Neural progenitor cell (in vitro differentiated cells): Measurements from ENCODE around the gene ACTL10. TPM values are rescaled to one million over a fixed set of nuclear protein-coding genes. Genes with fewer than 3 reads are reported as not detected.

Source experiments
- DNase-seq: peaks from one replicate; pipeline ENCODE4 v3.0.0-alpha.2; 2016; ENCODE audit warnings: low spot score
- H2AFZ ChIP-seq: fragments of 200-600 bp; sonication (generic); replicated peaks from 2 replicates; pipeline ENCODE4 v1.6.1; 2016; ENCODE audit warnings: antibody characterized with exemption
- H3F3A ChIP-seq: fragments of 200-600 bp; sonication (generic); 2 replicates; pipeline ENCODE4 v1.6.1; 2016; ENCODE audit warnings: antibody characterized with exemption, low read depth
- H3K27ac ChIP-seq: fragments of 200-600 bp; sonication (generic); 2 replicates; pipeline ENCODE4 v1.5.1; 2016; ENCODE audit warnings: mild to moderate bottlenecking
- H3K27me3 ChIP-seq: fragments of 200-600 bp; sonication (generic); 2 replicates; pipeline ENCODE4 v1.6.1; 2016; ENCODE audit warnings: mild to moderate bottlenecking, moderate library complexity
- H3K36me3 ChIP-seq: fragments of 200-600 bp; sonication (generic); 2 replicates; pipeline ENCODE4 v1.5.1; 2016
- H3K4me1 ChIP-seq: fragments of 200-600 bp; sonication (generic); 2 replicates; pipeline ENCODE4 v1.6.1; 2016; ENCODE audit warnings: mixed run types
- H3K4me2 ChIP-seq: fragments of 200-600 bp; sonication (generic); 2 replicates; pipeline ENCODE4 v1.6.1; 2016
- H3K4me3 ChIP-seq: fragments of 200-600 bp; sonication (generic); 2 replicates; pipeline ENCODE4 v1.5.1; 2016
- H3K79me2 ChIP-seq: fragments of 200-600 bp; sonication (generic); 2 replicates; pipeline ENCODE4 v1.6.1; 2016; ENCODE audit warnings: low read depth
- H3K9ac ChIP-seq: fragments of 200-600 bp; sonication (generic); 2 replicates; pipeline ENCODE4 v1.6.1; 2016
- H3K9me3 ChIP-seq: fragments of 200-600 bp; sonication (generic); 2 replicates; pipeline ENCODE4 v1.5.1; 2016; ENCODE audit warnings: low read depth
- H4K20me1 ChIP-seq: fragments of 200-600 bp; sonication (generic); 2 replicates; pipeline ENCODE4 v1.6.1; 2016; ENCODE audit warnings: low read depth
- H3K27ac Mint-ChIP-seq: 3 replicates; pipeline ENCODE4 v1.8.0; 2021; ENCODE audit warnings: mixed read lengths
- H3K27me3 Mint-ChIP-seq: 2 replicates; pipeline ENCODE4 v1.8.0; 2022; ENCODE audit warnings: low read depth, mild to moderate bottlenecking, inconsistent platforms, moderate library complexity, mixed read lengths; ENCODE audit not compliant: insufficient read depth
- H3K36me3 Mint-ChIP-seq: 3 replicates; pipeline ENCODE4 v1.8.0; 2021; ENCODE audit warnings: mixed read lengths
- H3K4me1 Mint-ChIP-seq: 3 replicates; pipeline ENCODE4 v1.8.0; 2021; ENCODE audit warnings: mixed read lengths
- H3K4me3 Mint-ChIP-seq: 3 replicates; pipeline ENCODE4 v1.8.0; 2021; ENCODE audit warnings: mild to moderate bottlenecking, moderate library complexity, mixed read lengths
- H3K9me3 Mint-ChIP-seq: 3 replicates; pipeline ENCODE4 v1.8.0; 2020; ENCODE audit warnings: mixed read lengths
- EZH2 ChIP-seq: fragments of 200-600 bp; sonication (generic); IDR thresholded peaks from 2 replicates; pipeline ENCODE4 v1.6.1; 2017; ENCODE audit warnings: antibody characterized with exemption, mild to moderate bottlenecking, moderate library complexity
- EZH2phosphoT487 ChIP-seq: fragments of 200-600 bp; sonication (generic); IDR thresholded peaks from 2 replicates; pipeline ENCODE4 v1.6.1; 2017; ENCODE audit warnings: antibody characterized with exemption
- total RNA-seq: library from RNA; depleted of rRNA; stranded (reverse); fragments of >200 nt; gene quantifications from 2 replicates; pipeline ENCODE4 v1.2.3, GENCODE V29; 2015; ENCODE audit warnings: low replicate concordance
- TF ChIP-seq, protein P1 (sequence below): fragments of 200-600 bp; sonication (generic); IDR thresholded peaks from 2 replicates; pipeline ENCODE4 v1.5.1; 2017; ENCODE audit warnings: antibody characterized with exemption, mild to moderate bottlenecking

The ACTL10 gene
- total RNA-seq, 1 donor from 2014 or later: not detected

DNA sequence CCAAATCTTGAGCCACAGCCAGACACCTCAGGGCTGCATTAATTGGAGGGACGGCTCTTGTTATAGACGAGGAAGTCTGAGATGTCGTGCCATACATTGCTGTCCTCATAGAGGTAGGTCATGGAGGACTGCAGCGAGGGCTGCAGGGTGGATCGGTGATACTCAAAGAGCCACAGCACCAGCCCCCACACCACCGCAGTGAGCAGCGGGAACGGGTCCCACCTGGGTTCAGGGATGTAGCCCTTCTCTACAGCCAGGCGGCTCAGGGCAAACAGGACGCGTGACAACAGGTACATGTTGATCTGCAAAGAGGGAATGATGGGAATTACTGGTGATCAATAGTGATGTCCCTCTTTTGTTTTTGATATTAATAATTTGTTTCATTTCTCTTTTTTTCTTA lies 40.9 kb downstream of the ACTL10 start:
- no peaks in the 10 kb centered on the region for H3F3A ChIP-seq
- peaks cover 4% of the 10 kb centered on the region for H3K27me3 Mint-ChIP-seq
- no peak overlapping the region for H3K4me3 ChIP-seq
- no peak overlapping the region for H3K27ac Mint-ChIP-seq
- no peak for DNase-seq
- H3K4me1 ChIP-seq: no peaks in the 10 kb centered on the region
- H3K27ac ChIP-seq: no peak overlapping the region
- H3K36me3 ChIP-seq: no peaks in the 10 kb centered on the region
- no peaks in the 10 kb centered on the region for H3K9me3 Mint-ChIP-seq
- H3K4me3 Mint-ChIP-seq: no peak overlapping the region
- peaks cover 6% of the 10 kb centered on the region for H3K4me1 Mint-ChIP-seq
- TF ChIP-seq EZH2phosphoT487 (no peak), EZH2 (no peak)
- TF ChIP-seq, protein P1, sequence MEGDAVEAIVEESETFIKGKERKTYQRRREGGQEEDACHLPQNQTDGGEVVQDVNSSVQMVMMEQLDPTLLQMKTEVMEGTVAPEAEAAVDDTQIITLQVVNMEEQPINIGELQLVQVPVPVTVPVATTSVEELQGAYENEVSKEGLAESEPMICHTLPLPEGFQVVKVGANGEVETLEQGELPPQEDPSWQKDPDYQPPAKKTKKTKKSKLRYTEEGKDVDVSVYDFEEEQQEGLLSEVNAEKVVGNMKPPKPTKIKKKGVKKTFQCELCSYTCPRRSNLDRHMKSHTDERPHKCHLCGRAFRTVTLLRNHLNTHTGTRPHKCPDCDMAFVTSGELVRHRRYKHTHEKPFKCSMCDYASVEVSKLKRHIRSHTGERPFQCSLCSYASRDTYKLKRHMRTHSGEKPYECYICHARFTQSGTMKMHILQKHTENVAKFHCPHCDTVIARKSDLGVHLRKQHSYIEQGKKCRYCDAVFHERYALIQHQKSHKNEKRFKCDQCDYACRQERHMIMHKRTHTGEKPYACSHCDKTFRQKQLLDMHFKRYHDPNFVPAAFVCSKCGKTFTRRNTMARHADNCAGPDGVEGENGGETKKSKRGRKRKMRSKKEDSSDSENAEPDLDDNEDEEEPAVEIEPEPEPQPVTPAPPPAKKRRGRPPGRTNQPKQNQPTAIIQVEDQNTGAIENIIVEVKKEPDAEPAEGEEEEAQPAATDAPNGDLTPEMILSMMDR: no peak
- no peak overlapping the region for H3K9ac ChIP-seq
- H4K20me1 ChIP-seq: no peaks in the 10 kb centered on the region
- no peak overlapping the region for H3K4me2 ChIP-seq
- no peaks in the 10 kb centered on the region for H3K36me3 Mint-ChIP-seq
- no peaks in the 10 kb centered on the region for H3K79me2 ChIP-seq
- no peak overlapping the region for H2AFZ ChIP-seq
- H3K9me3 ChIP-seq: no peaks in the 10 kb centered on the region
- no peaks in the 10 kb centered on the region for H3K27me3 ChIP-seq

DNA sequence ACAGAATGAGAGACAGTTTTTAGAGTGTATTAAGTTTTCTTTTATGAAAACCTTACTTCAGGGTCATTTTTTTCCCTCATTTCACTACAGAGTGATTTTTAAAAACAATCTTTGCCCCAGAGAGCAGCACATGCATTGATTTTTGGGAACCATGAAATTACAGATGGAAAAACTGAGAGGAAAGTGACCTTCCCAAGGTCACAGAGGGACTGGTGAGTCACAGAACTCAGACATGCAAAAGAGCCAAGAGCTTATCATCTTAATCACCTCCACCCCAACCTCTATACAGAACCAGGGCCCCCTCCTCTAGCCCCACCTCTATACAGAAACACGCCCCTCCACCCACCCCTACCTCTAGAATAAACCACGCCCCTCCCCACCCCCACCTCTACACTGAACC lies 42.7 kb downstream of the ACTL10 start:
- Histone ChIP-seq H4K20me1 (no peaks in the 10 kb centered on the region), H3K27me3 (no peaks in the 10 kb centered on the region), H3K9ac (no peak overlapping the region), H2AFZ (no peak overlapping the region), H3K9me3 (no peaks in the 10 kb centered on the region), H3K79me2 (no peaks in the 10 kb centered on the region), H3K27ac (no peak overlapping the region), H3F3A (no peaks in the 10 kb centered on the region), H3K36me3 (no peaks in the 10 kb centered on the region), H3K4me2 (no peak overlapping the region), H3K4me3 (no peak overlapping the region), H3K4me1 (no peaks in the 10 kb centered on the region)
- Mint-ChIP-seq H3K36me3 (no peaks in the 10 kb centered on the region), H3K27ac (no peak overlapping the region), H3K9me3 (no peaks in the 10 kb centered on the region), H3K4me1 (peaks cover 6% of the 10 kb centered on the region), H3K27me3 (peaks cover 4% of the 10 kb centered on the region), H3K4me3 (no peak overlapping the region)
- DNase-seq: no peak
- TF ChIP-seq, protein P1: no peak
- TF ChIP-seq EZH2 (no peak), EZH2phosphoT487 (no peak)

DNA sequence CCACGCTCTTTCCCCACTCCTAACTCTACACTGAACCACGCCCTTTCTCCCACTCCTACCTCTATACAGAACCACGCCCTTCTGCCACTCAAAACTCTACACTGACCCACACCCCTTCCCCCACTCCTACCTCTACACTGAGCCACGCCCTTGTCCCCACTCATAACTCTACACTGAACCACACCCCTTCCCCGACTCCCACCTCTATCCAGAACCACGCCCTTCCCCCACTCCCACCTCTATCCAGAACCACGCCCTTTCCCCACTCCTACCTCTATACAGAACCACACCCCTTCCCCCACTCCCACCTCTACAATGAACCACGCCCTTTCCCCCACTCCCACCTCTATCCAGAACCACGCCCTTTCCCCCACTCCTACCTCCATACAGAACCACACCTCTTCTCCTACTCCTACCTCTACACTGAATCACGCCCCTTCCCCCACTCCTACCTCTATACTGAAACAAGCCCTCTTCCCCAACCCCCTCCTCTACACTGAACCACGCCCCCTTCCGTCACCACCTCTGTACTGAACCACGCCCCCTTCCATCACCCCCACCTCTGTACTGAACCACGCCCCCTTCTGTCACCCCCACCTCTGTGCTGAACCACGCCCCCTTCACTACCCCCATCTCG lies 43.3 kb downstream of the ACTL10 start:
- Histone ChIP-seq H3K9ac (no peak overlapping the region), H4K20me1 (no peaks in the 10 kb centered on the region), H3K9me3 (no peaks in the 10 kb centered on the region), H2AFZ (no peak overlapping the region), H3K79me2 (no peaks in the 10 kb centered on the region), H3F3A (no peaks in the 10 kb centered on the region), H3K4me3 (no peak overlapping the region), H3K4me2 (no peak overlapping the region), H3K27ac (no peak overlapping the region), H3K27me3 (no peaks in the 10 kb centered on the region), H3K36me3 (no peaks in the 10 kb centered on the region), H3K4me1 (no peaks in the 10 kb centered on the region)
- no peak for TF ChIP-seq EZH2phosphoT487
- TF ChIP-seq, protein P1: no peak
- TF ChIP-seq EZH2: no peak
- Mint-ChIP-seq H3K4me3 (no peak overlapping the region), H3K27ac (no peak overlapping the region), H3K4me1 (peaks cover 6% of the 10 kb centered on the region), H3K27me3 (peaks cover 4% of the 10 kb centered on the region), H3K9me3 (no peaks in the 10 kb centered on the region), H3K36me3 (no peaks in the 10 kb centered on the region)
- no peak for DNase-seq
